Superior temporal gyrus (tissue), 1 donor: Measurements from ENCODE around the gene ITGB4.

ENCODE experiments used
- DNase-seq: peaks from one replicate; pipeline ENCODE4 v3.0.0-alpha.2; 2016; ENCODE audit errors: extremely low spot score

ITGB4 gene

GRCh38 chr17:75720656-75721462 is at the start of gene ITGB4:
Gene ITGB4 (plus strand): TSS chr17:75721459. CDS start chr17:75724704, 3,245 bp downstream.
- DNase-seq = peak; percentile 35

GRCh38 chr17:75672011-75672410 is 49.2 kb upstream of the ITGB4 start:
- DNase-seq = no peak

- no peak for DNase-seq
These were observed 47.8 kb upstream of the ITGB4 start for GRCh38 chr17:75673487-75673886.

- DNase-seq = no peak
These were observed 44.8 kb upstream of the ITGB4 start for GRCh38 chr17:75676461-75676860.

- peak; percentile 74 for DNase-seq
These were observed 41.5 kb upstream of the ITGB4 start for GRCh38 chr17:75679706-75680211.

GRCh38 chr17:75680431-75680830 is 40.8 kb upstream of the ITGB4 start:
- DNase-seq = no peak

- no peak for DNase-seq
These were observed 40.0 kb upstream of the ITGB4 start for GRCh38 chr17:75681289-75681688.

GRCh38 chr17:75683583-75683982 is 37.7 kb upstream of the ITGB4 start:
- no peak for DNase-seq

- DNase-seq = no peak
These were observed 37.0 kb upstream of the ITGB4 start for GRCh38 chr17:75684249-75684648.

GRCh38 chr17:75684924-75685323 is 36.3 kb upstream of the ITGB4 start:
- peak; percentile 37 for DNase-seq

GRCh38 chr17:75685499-75685898 is 35.8 kb upstream of the ITGB4 start:
- no peak for DNase-seq

GRCh38 chr17:75688209-75688825 is 32.9 kb upstream of the ITGB4 start:
- peak; percentile 34 for DNase-seq

GRCh38 chr17:75689441-75689873 is 31.8 kb upstream of the ITGB4 start:
- DNase-seq = no peak

GRCh38 chr17:75691371-75691791 is 29.9 kb upstream of the ITGB4 start:
- DNase-seq = no peak

- peak; percentile 69 for DNase-seq
These were observed 29.2 kb upstream of the ITGB4 start for GRCh38 chr17:75691801-75692626.

- peak; percentile 41 for DNase-seq
These were observed 28.3 kb upstream of the ITGB4 start for GRCh38 chr17:75692976-75693375.

GRCh38 chr17:75693500-75694481 is 27.5 kb upstream of the ITGB4 start:
- peak; percentile 94 for DNase-seq

- DNase-seq = peak; percentile 60
These were observed 26.7 kb upstream of the ITGB4 start for GRCh38 chr17:75694536-75694935.

GRCh38 chr17:75695141-75695829 is 26.0 kb upstream of the ITGB4 start:
- peak; percentile 67 for DNase-seq

- DNase-seq = peak; percentile 60
These were observed 25.4 kb upstream of the ITGB4 start for GRCh38 chr17:75695830-75696271.
